Measurements from ENCODE around the gene DSCAML1.

Gene DSCAML1

DNA sequence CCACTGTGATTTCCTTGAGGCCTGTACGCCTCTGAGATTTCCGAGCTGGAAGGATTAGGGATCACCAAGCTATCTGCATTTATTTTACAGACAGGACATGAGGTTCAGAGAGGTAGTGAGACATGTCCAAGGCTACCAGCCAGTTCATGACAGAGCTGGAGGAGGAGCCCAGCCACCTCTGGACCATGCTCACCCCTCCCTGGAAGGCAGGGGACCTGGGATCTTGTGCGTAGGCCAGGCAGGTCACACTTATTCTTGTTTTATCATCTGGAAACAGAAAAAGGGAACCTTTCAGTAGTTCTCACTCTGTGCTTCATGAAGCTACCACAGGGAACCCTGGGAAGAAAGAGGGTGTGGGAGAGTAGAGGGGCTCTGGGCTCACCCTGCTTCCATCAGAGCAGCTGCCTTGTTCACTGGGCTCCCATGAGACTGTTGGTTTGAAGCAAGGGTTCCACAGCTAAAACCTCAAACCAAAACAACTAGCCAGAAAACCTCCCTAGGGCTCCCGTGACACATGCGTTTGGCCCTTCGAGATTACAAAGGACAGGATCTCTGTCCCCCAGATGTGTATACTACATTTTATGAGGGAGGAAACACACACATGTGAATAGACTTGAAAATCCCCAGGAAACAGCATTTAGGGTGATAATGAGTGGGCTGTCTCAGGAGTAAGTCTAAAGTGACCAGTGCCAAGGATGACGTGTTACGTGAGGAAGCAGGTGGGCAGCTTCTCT is 106.4 kb downstream of the DSCAML1 start:
- DNase-seq, result no peak

- no peak for DNase-seq
Observed at GRCh38 chr11:117688255-117688797, 108.7 kb downstream of the DSCAML1 start.

DNA sequence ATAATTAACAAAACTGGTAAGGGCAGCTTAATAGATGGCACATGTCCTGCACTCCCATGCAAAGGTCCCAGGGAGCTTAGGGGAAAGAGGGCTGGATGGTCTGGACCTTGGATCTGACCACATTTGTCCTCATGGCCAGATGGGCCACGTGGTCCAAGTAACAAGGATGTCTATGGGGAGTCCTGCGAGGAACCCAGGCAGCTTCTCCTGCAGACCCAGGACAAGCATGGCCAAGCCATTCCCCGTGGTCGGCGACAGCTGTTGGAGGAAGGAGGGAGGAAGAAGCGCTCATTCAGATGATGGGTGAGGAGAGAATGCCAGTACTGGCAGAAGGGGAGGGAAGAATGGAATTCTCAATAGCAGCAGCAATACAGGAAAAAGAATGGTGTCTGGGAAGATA is 109.2 kb downstream of the DSCAML1 start:
- no peak for DNase-seq

- no peak for DNase-seq
Observed at GRCh38 chr11:117686711-117687110, 110.3 kb downstream of the DSCAML1 start.

DNA sequence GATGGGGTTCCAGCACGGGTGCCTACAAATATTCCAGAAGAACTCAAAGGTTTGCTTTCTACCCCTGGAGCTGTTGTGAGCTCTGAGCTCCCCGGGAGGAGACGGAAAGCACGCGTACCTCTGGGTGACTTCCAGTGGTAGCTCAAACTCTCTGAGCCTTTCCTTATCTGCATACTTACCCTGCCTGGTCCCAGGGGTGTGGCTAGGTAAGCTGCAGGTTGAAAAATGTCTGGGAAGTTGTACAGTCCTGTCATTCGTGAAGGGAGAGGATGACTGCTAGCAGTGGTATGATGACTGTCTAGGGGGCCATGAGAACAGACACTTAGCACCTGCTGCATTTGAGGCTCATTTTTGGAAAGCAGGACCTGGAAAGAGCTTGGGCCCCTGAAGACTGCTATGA is 111.5 kb downstream of the DSCAML1 start:
- no peak for DNase-seq

- no peak for DNase-seq
Observed at GRCh38 chr11:117684731-117685130, 112.3 kb downstream of the DSCAML1 start.

DNA sequence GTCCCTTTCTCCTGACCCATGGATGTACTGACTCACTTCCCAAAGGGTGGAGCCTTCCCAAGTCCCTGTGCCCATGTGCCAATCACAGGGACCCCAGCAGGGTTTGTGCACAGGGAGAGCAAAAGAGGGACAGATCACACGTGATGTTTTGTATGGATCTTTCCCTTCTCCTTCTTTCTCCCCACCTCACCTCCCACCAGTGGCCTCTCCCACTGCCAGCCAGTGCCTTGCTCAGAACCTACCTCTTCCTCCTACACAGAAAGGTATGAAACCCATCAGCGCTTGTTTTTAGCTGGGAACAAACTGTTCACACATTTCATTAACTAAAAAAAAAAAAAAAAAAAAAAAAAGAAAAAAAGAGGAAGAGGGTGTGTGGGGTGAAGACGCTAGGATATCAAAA is 112.9 kb downstream of the DSCAML1 start:
- DNase-seq, result no peak

DNA sequence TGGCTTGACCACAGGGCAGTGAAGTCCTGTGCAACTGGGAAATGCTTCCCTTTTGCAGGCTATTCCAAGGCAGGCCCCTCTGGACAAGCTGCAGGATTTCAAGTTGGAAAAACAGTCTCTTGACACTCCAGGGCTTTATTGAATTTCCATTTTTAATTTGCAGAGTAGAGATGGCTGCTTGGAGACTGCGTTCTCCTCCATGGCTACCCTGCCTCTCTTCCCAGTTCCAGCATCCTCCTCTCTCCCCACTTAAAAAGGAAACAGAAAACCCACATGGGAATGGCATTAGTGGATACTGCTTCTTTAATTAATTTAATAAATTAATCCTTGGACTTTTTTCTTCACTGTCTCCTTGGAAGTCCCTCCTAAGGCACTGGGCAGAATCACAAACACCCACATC is 115.6 kb downstream of the DSCAML1 start:
- DNase-seq, result no peak

DNA sequence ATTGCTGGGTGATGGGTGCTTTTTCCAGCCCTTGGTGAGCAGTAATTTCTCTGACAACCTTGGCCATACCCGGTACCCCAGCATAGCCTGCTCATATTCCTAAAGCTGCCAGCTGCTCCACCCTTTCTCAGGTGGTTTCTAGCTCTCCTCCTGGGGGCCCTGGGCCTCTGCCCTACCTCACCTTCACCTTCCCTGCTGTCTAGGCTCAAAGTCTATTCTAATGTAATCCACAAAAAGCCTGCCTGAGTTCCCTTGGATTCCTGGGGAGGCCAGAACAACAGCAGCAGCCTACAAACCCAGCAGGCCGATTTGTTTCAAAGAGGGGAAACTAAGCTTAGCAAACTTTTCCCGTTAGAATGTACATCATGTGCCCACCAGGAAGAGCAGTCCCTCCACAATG is 117.6 kb downstream of the DSCAML1 start:
- no peak for DNase-seq

- DNase-seq, result no peak
Observed at GRCh38 chr11:117678658-117679406, 118.2 kb downstream of the DSCAML1 start.

- DNase-seq, result no peak
Observed at GRCh38 chr11:117677729-117678310, 119.2 kb downstream of the DSCAML1 start.

GRCh38 chr11:117676501-117676900 is 120.5 kb downstream of the DSCAML1 start:
- no peak for DNase-seq

- no peak for DNase-seq
Observed at GRCh38 chr11:117673602-117674001, 123.4 kb downstream of the DSCAML1 start.

- DNase-seq, result no peak
Observed at GRCh38 chr11:117671370-117671769, 125.6 kb downstream of the DSCAML1 start.

- DNase-seq, result no peak
Observed at GRCh38 chr11:117670924-117671323, 126.1 kb downstream of the DSCAML1 start.

GRCh38 chr11:117670443-117670842 is 126.6 kb downstream of the DSCAML1 start:
- no peak for DNase-seq

GRCh38 chr11:117669616-117670015 is 127.4 kb downstream of the DSCAML1 start:
- no peak for DNase-seq

- DNase-seq, result no peak
Observed at GRCh38 chr11:117669062-117669461, 128.0 kb downstream of the DSCAML1 start.

DNA sequence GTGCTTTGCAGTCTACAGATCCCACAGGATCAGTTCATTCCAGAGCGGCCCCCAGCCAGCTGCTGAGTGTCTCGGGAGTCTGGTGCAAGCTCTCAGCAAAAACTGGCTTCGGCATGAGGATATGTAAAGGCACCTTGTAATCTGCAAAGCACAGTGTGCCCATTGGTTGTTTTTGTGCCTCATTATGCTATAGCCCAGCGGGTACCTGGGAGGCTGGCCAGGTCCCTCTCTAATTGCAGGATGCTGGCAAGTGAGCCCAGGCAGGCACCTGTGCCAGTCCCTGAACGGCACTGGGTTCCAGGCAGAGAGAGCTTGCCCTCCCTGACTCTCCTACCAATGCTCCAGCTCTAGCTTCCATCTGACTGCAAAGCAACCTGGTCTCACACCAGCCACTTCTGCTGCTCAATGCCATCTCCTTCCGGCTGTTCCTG is 128.7 kb downstream of the DSCAML1 start:
- DNase-seq, result no peak

DNA sequence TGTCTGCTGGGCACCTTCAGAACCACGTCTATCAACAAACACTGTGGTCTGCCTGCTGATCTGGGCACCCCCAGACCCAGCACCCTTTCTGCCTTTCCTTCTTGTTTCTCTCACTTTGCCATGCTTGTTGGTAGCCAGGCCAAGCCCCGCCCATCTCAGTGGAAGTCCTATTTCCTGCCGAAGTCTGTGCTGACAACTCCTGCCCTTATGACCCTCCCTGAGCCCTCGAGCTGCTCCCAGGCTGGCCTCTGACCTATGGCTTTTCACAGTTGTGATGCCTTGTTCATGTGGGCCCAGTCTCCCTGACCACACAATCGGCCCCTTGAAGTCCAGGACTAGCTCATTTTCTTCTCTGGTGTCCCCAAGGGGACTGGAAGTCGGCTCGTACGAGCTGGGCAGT is 132.1 kb downstream of the DSCAML1 start:
- no peak for DNase-seq

- DNase-seq, result no peak
Observed at GRCh38 chr11:117663821-117664220, 133.2 kb downstream of the DSCAML1 start.

DNA sequence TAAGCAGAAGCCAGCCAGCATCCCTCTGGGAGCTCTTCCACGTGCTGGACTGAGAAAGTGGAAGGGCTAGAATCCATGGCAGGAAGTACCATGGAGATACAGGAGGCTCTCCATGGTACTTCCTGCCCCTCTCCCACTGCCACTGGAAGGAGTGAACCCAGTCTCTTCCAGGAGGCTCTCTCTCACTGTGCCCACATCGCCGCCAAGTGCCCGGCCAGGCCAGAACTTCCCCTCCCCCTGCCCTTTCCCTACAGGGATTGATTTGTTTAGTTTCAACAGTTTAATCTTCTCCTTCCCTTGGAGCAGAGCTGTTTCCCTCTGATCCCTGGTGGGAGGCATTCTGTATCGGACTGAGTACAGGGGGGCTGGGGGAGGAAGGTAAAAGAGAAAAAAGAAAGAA is 133.6 kb downstream of the DSCAML1 start:
- no peak for DNase-seq

- no peak for DNase-seq
Observed at GRCh38 chr11:117662671-117663269, 134.2 kb downstream of the DSCAML1 start.

Measured in AML-193 (cell line).